Suprapubic skin (tissue), 4 donors: Measurements from ENCODE around the gene ARF4. TPM values are rescaled to one million over a fixed set of nuclear protein-coding genes. Genes with fewer than 3 reads are reported as not detected.
"Not testable (repeated sequence)": the region's sequence is repeated elsewhere in the genome, so short reads cannot be mapped to it uniquely, and the experiment has no call there.

Experiments used
- DNase-seq, 2 donors: peaks; one replicate each; pipeline ENCODE4 v3.0.0-alpha.2; 2019; ENCODE audit warnings: low spot score in 2 of 2
- H3K27ac ChIP-seq: fragments of 200-600 bp; sonication (generic); one replicate; pipeline ENCODE4 v1.5.1; 2019
- H3K27me3 ChIP-seq: fragments of 200-600 bp; sonication (generic); one replicate; pipeline ENCODE4 v1.5.1; 2019
- H3K36me3 ChIP-seq: fragments of 200-600 bp; sonication (generic); one replicate; pipeline ENCODE4 v1.5.1; 2019
- H3K4me1 ChIP-seq: fragments of 200-600 bp; sonication (generic); one replicate; pipeline ENCODE4 v1.5.1; 2019
- H3K4me3 ChIP-seq: fragments of 200-600 bp; sonication (generic); one replicate; pipeline ENCODE4 v1.5.1; 2019; ENCODE audit warnings: mild to moderate bottlenecking
- H3K9me3 ChIP-seq: fragments of 200-600 bp; sonication (generic); one replicate; pipeline ENCODE4 v1.5.1; 2019
- EP300 ChIP-seq: sonication (generic); formaldehyde crosslinking; IDR thresholded peaks from one replicate; pipeline ENCODE4 v1.6.1; 2017; ENCODE audit warnings: antibody characterized with exemption
- POLR2A ChIP-seq, 2 donors: fragments of 450-650 bp; IDR thresholded peaks; one replicate each; pipeline ENCODE4 v1.6.1; 2017; ENCODE audit warnings: antibody characterized with exemption in 2 of 2, mild to moderate bottlenecking in 2 of 2, moderate library complexity in 2 of 2
- POLR2AphosphoS5 ChIP-seq, 3 donors: sonication (generic); formaldehyde crosslinking; IDR thresholded peaks; one replicate each; pipeline ENCODE4 v1.6.1; 2017; ENCODE audit warnings: antibody characterized with exemption in 3 of 3
- WGBS: methylation state at CpG from one replicate; pipeline ENCODE4 v1.1.5; 2018; 5-methylcytosine and 5-hydroxymethylcytosine counted together
- total RNA-seq, 4 donors: library from RNA; depleted of rRNA; stranded (reverse); fragments of >200 nt; gene quantifications; one replicate each; pipeline ENCODE4 v1.1.0, GENCODE V29; 2016
- TF ChIP-seq, protein P1 (sequence below), 2 donors: fragments of 200-600 bp in 1 of 2; fragments of 450-650 bp in 1 of 2; sonication (generic) in 1 of 2; IDR thresholded peaks; one replicate each; pipeline ENCODE4 v1.5.1; 2016 to 2019; ENCODE audit warnings: antibody characterized with exemption in 2 of 2, mild to moderate bottlenecking in 1 of 2, moderate library complexity in 1 of 2

ARF4 gene
- total RNA-seq, 4 donors from 2014 or later, result 50.9 to 72.1 (median 63.4) TPM

GRCh38 chr3:57627976-57628375 is 30.8 kb upstream of the ARF4 start:
- no peak for DNase-seq
- Histone ChIP-seq H3K27ac (no peak overlapping the region), H3K9me3 (no peaks in the 10 kb centered on the region), H3K36me3 (peaks cover 88% of the 10 kb centered on the region), H3K4me1 (no peaks in the 10 kb centered on the region), H3K4me3 (no peak overlapping the region), H3K27me3 (no peaks in the 10 kb centered on the region)
- no peak for TF ChIP-seq POLR2AphosphoS5 (IDR thresholded peaks at IDR 0.05)
- TF ChIP-seq EP300, result no peak
- TF ChIP-seq, protein P1, sequence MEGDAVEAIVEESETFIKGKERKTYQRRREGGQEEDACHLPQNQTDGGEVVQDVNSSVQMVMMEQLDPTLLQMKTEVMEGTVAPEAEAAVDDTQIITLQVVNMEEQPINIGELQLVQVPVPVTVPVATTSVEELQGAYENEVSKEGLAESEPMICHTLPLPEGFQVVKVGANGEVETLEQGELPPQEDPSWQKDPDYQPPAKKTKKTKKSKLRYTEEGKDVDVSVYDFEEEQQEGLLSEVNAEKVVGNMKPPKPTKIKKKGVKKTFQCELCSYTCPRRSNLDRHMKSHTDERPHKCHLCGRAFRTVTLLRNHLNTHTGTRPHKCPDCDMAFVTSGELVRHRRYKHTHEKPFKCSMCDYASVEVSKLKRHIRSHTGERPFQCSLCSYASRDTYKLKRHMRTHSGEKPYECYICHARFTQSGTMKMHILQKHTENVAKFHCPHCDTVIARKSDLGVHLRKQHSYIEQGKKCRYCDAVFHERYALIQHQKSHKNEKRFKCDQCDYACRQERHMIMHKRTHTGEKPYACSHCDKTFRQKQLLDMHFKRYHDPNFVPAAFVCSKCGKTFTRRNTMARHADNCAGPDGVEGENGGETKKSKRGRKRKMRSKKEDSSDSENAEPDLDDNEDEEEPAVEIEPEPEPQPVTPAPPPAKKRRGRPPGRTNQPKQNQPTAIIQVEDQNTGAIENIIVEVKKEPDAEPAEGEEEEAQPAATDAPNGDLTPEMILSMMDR (IDR thresholded peaks at IDR 0.05), result no peak
- no peak for TF ChIP-seq POLR2A (IDR thresholded peaks at IDR 0.05)
- 79% methylated on average over 6 of the region's 6 CpGs for WGBS

- DNase-seq, result no peak
- no peak overlapping the region for H3K4me3 ChIP-seq
- H3K27me3 ChIP-seq, result no peaks in the 10 kb centered on the region
- TF ChIP-seq POLR2AphosphoS5 (IDR thresholded peaks at IDR 0.05) (no peak), EP300 (no peak), POLR2A (IDR thresholded peaks at IDR 0.05) (no peak)
- TF ChIP-seq, protein P1 (IDR thresholded peaks at IDR 0.05), result no peak
- 83% methylated on average over 3 of the region's 3 CpGs for WGBS
- no peaks in the 10 kb centered on the region for H3K9me3 ChIP-seq
- no peaks in the 10 kb centered on the region for H3K4me1 ChIP-seq
- no peak overlapping the region for H3K27ac ChIP-seq
- peaks cover 66% of the 10 kb centered on the region for H3K36me3 ChIP-seq
Observed at GRCh38 chr3:57624801-57625200, 27.7 kb upstream of the ARF4 start.

DNA sequence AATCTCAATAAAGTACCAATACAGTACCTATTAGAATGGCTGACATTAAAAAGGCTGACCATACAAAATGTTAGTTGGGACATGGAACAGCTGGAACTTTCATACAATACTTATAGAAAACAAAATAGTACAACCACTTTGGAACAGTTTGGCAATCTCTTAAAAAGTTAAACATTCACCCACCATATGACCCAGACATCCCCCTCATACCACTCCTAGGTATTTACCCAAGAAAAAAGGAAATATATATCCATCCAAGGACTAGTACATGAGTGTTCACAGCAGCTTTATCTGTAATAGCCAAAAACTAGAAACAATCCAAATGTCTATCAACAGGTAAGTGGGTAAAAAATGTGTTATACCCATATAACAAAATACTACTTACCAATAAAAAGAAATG is 25.2 kb upstream of the ARF4 start:
- no peak for TF ChIP-seq EP300
- Histone ChIP-seq H3K36me3 (peaks cover 47% of the 10 kb centered on the region), H3K4me3 (no peak overlapping the region), H3K4me1 (no peaks in the 10 kb centered on the region), H3K9me3 (no peaks in the 10 kb centered on the region), H3K27me3 (no peaks in the 10 kb centered on the region), H3K27ac (no peak overlapping the region)
- no peak for DNase-seq

- H3K4me1 ChIP-seq, result no peaks in the 10 kb centered on the region
- 95% methylated on average over 3 of the region's 3 CpGs for WGBS
- no peaks in the 10 kb centered on the region for H3K9me3 ChIP-seq
- H3K27ac ChIP-seq, result no peak overlapping the region
- H3K4me3 ChIP-seq, result no peak overlapping the region
- peaks cover 6% of the 10 kb centered on the region for H3K36me3 ChIP-seq
- no peaks in the 10 kb centered on the region for H3K27me3 ChIP-seq
- no peak for DNase-seq
- TF ChIP-seq, protein P1 (IDR thresholded peaks at IDR 0.05), result no peak
- no peak for TF ChIP-seq POLR2A (IDR thresholded peaks at IDR 0.05)
- TF ChIP-seq EP300, result no peak
- no peak for TF ChIP-seq POLR2AphosphoS5 (IDR thresholded peaks at IDR 0.05)
Observed at GRCh38 chr3:57617739-57618138, 20.6 kb upstream of the ARF4 start.

DNA sequence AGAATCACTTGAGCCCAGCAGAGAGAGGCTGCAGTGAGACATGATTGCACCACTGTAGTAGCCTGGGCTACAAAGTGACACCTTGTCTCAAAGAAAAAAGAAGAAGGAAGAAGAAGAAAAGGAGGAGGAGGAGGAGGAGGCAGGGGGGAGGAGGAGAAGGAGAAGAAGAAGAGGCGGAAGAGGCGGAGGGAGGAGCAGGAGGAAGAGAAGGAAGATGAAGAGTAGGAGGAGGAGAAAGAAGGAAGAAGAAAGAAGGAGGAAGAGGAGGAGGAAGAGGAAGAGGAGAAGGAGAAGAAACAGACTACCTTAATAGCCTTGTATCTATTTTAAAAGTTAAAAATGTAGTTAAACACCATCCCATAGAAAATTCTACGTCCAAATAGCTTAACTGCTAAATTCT is 19.1 kb upstream of the ARF4 start:
- Histone ChIP-seq H3K4me3 (no peak overlapping the region), H3K27me3 (no peaks in the 10 kb centered on the region), H3K36me3 (peaks cover 3% of the 10 kb centered on the region), H3K27ac (no peak overlapping the region), H3K9me3 (no peaks in the 10 kb centered on the region), H3K4me1 (no peaks in the 10 kb centered on the region)
- 54% methylated on average over 3 of the region's 3 CpGs for WGBS
- no peak for DNase-seq
- TF ChIP-seq POLR2A (IDR thresholded peaks at IDR 0.05) (no peak), POLR2AphosphoS5 (IDR thresholded peaks at IDR 0.05) (no peak), EP300 (no peak)
- TF ChIP-seq, protein P1 (IDR thresholded peaks at IDR 0.05), result no peak

DNA sequence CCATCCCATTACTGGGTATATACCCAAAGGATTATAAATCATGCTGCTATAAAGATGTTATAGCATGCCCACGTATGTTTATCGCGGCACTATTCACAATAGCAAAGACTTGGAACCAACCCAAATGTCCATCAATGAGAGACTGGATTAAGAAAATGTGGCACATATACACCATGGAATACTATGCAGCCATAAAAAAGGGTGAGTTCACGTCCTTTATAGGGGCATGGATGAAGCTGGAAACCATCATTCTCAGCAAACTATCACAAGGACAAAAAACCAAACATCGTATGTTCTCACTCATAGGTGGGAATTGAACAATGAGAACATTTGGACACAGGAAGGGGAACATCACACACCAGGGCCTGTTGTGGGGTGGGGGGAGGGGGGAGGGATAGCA is 14.7 kb upstream of the ARF4 start:
- not testable (repeated sequence) for H3K9me3 ChIP-seq, H3K36me3 ChIP-seq, H3K27ac ChIP-seq, H3K4me3 ChIP-seq, H3K4me1 ChIP-seq, DNase-seq, H3K27me3 ChIP-seq
- WGBS, result 97% methylated on average over 5 of the region's 5 CpGs
